SU-DHL-6 (cell line): ENCODE data around the gene POU6F2.

Source experiments
- EZH2phosphoT487 ChIP-seq: fragments of 200-600 bp; sonication (generic), shearing (Covaris generic); conservative IDR thresholded peaks from 2 replicates; pipeline ENCODE4 v1.6.1; 2018; ENCODE audit warnings: mild to moderate bottlenecking, antibody characterized with exemption, low read length, moderate library complexity, mixed read lengths
- TF ChIP-seq, protein P1 (sequence below): fragments of 200-600 bp; sonication (generic); IDR thresholded peaks from one replicate; pipeline ENCODE4 v1.5.1; 2017; ENCODE audit warnings: antibody characterized with exemption, mild to moderate bottlenecking, low read length, moderate library complexity; ENCODE audit not compliant: insufficient read depth, poor library complexity, severe bottlenecking

DNA sequence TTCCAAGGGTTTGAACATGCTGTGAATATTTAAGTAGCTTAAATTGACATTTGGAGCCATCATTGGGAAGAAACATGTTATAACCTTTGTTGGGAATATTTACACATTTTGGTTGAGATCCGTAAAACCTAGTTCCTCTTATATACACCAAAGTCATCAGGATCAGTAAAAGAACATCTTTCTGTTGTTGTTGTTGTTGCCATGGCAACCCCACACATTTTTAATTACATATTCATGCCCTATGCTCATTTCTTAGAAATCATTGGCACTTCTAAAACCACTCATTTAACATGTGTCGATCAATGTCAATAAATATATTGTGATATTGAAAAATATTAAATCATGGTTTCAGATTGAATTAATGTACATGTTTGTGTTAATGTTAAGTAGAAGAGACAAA, 122.6 kb downstream of the POU6F2 start:
- TF ChIP-seq, protein P1, sequence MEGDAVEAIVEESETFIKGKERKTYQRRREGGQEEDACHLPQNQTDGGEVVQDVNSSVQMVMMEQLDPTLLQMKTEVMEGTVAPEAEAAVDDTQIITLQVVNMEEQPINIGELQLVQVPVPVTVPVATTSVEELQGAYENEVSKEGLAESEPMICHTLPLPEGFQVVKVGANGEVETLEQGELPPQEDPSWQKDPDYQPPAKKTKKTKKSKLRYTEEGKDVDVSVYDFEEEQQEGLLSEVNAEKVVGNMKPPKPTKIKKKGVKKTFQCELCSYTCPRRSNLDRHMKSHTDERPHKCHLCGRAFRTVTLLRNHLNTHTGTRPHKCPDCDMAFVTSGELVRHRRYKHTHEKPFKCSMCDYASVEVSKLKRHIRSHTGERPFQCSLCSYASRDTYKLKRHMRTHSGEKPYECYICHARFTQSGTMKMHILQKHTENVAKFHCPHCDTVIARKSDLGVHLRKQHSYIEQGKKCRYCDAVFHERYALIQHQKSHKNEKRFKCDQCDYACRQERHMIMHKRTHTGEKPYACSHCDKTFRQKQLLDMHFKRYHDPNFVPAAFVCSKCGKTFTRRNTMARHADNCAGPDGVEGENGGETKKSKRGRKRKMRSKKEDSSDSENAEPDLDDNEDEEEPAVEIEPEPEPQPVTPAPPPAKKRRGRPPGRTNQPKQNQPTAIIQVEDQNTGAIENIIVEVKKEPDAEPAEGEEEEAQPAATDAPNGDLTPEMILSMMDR = no peak
- TF ChIP-seq EZH2phosphoT487 = no peak
